Vagina (tissue), 2 donors: ENCODE measurements around the gene PIAS4. TPM values are rescaled to one million over a fixed set of nuclear protein-coding genes. Genes with fewer than 3 reads are reported as not detected.

Experiments used
- DNase-seq, 2 donors: peaks; one replicate each; pipeline ENCODE4 v3.0.0-alpha.2; 2017; ENCODE audit errors: extremely low spot score in 2 of 2
- H3K27ac ChIP-seq: fragments of 200-600 bp; sonication (generic); one replicate; pipeline ENCODE4 v1.5.1; 2019
- H3K27me3 ChIP-seq: fragments of 200-600 bp; sonication (generic); one replicate; pipeline ENCODE4 v1.5.1; 2019
- H3K36me3 ChIP-seq, 2 donors: fragments of 200-600 bp; sonication (generic); one replicate each; pipeline ENCODE4 v1.5.1; 2017 to 2019
- H3K4me1 ChIP-seq: fragments of 200-600 bp; sonication (generic); one replicate; pipeline ENCODE4 v1.5.1; 2019
- H3K4me3 ChIP-seq, 2 donors: fragments of 200-600 bp; sonication (generic); 1 replicate in 1 of 2; 2 replicates in 1 of 2; pipeline ENCODE4 v1.5.1; 2016 to 2019
- H3K9me3 ChIP-seq: fragments of 200-600 bp; sonication (generic); one replicate; pipeline ENCODE4 v1.5.1; 2019
- POLR2A ChIP-seq, 2 donors: fragments of 450-650 bp; IDR thresholded peaks; one replicate each; pipeline ENCODE4 v1.6.1; 2017; ENCODE audit warnings: antibody characterized with exemption in 2 of 2, mild to moderate bottlenecking in 2 of 2, moderate library complexity in 2 of 2
- POLR2AphosphoS5 ChIP-seq, 2 donors: sonication (generic); formaldehyde crosslinking; IDR thresholded peaks; one replicate each; pipeline ENCODE4 v1.9.0; 2017; ENCODE audit warnings: antibody characterized with exemption in 2 of 2, mild to moderate bottlenecking in 2 of 2, low read depth in 1 of 2; ENCODE audit not compliant: insufficient read depth in 1 of 2
- intact Hi-C: fragments of 100-400 bp; cut with DNase I; formaldehyde crosslinking; loops from one replicate; pipeline ENCODE4 v1.15.1; 2023
- total RNA-seq: library from RNA; depleted of rRNA; stranded (reverse); fragments of >200 nt; gene quantifications from one replicate; pipeline ENCODE4 v1.2.3, GENCODE V29; 2016
- TF ChIP-seq, protein P1 (sequence below), 3 experiments: fragments of 450-650 bp in 2 of 3; fragments of 200-600 bp in 1 of 3; sonication (generic) in 1 of 3; IDR thresholded peaks; one replicate each; pipeline ENCODE4 v1.5.1; 2017 to 2019; ENCODE audit warnings: antibody characterized with exemption in 3 of 3, mild to moderate bottlenecking in 2 of 3, moderate library complexity in 2 of 3

PIAS4 gene
- total RNA-seq, 1 donor from 2014 or later = 14.0 TPM

DNA sequence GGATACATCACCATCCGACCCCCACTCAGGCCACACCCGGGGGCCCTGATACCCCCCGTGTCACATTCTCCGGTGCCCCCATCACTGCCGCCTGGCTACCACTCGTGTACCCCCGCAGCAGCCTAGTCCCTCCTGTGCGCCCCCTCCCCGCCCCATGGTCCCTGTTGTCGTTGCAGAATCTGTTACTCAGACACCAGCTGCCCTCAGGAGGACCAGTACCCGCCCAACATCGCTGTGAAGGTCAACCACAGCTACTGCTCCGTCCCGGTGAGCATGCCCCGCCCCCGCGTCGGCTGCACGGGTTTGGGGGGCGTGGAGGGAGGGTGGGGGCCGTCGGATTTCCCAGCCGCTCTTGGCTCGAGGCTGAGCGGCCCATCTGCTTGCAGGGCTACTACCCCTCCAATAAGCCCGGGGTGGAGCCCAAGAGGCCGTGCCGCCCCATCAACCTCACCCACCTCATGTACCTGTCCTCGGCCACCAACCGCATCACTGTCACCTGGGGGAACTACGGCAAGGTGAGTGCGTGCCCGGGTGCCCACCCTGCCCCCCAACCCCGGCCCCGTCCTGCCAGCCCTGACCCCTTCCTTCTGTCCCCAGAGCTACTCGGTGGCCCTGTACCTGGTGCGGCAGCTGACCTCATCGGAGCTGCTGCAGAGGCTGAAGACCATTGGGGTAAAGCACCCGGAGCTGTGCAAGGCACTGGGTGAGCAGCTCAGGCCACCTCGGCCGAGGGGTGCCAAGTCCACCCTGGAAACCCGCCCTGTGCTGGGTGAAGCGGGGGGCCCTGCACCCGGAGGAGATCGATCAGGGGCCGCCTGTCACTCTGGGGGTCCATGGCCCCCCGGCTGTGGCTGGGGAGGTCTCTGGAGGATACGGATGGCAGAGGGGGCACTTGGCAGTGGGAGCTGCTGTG lies 21.1 kb downstream of the PIAS4 start:
- H3K27me3 ChIP-seq = no peaks in the 10 kb centered on the region
- no peak overlapping the region for H3K27ac ChIP-seq
- intact Hi-C loops = no loop called here
- H3K4me3 ChIP-seq = no peak overlapping the region
- TF ChIP-seq POLR2AphosphoS5 (IDR thresholded peaks at IDR 0.05; ENCODE audit: insufficient read depth in 1 of 2, low read depth in 1 of 2) (no peak), POLR2A (IDR thresholded peaks at IDR 0.05) (no peak)
- TF ChIP-seq, protein P1, sequence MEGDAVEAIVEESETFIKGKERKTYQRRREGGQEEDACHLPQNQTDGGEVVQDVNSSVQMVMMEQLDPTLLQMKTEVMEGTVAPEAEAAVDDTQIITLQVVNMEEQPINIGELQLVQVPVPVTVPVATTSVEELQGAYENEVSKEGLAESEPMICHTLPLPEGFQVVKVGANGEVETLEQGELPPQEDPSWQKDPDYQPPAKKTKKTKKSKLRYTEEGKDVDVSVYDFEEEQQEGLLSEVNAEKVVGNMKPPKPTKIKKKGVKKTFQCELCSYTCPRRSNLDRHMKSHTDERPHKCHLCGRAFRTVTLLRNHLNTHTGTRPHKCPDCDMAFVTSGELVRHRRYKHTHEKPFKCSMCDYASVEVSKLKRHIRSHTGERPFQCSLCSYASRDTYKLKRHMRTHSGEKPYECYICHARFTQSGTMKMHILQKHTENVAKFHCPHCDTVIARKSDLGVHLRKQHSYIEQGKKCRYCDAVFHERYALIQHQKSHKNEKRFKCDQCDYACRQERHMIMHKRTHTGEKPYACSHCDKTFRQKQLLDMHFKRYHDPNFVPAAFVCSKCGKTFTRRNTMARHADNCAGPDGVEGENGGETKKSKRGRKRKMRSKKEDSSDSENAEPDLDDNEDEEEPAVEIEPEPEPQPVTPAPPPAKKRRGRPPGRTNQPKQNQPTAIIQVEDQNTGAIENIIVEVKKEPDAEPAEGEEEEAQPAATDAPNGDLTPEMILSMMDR (IDR thresholded peaks at IDR 0.05) = no peak
- no peak for DNase-seq
- no peaks in the 10 kb centered on the region for H3K9me3 ChIP-seq
- H3K4me1 ChIP-seq = no peaks in the 10 kb centered on the region
- H3K36me3 ChIP-seq = peaks cover 0 to 40% of the 10 kb centered on the region in 2 donors

DNA sequence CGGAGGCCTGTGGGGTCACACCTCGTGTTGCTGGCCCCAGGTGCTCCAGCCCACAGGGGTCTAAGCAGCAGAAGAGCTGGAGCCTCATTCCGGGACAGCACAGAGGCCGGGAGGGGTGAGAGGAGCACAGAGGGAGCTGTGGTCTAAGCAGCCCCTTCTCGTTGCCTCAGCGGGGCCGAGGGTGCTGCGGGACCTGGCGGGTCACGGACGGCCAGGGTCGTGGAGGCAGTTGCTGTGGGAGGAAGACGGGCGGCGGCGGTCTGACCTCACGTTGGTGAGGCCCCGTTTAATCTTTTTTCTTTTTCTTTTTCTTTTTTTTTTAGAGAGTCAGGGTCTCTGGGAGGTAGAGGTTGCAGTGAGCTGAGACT lies 21.7 kb downstream of the PIAS4 start:
- Histone ChIP-seq H3K4me1 (no peaks in the 10 kb centered on the region), H3K27me3 (no peaks in the 10 kb centered on the region), H3K36me3 (peaks cover 0 to 43% of the 10 kb centered on the region in 2 donors), H3K9me3 (no peaks in the 10 kb centered on the region), H3K4me3 (no peak overlapping the region), H3K27ac (no peak overlapping the region)
- TF ChIP-seq, protein P1 (IDR thresholded peaks at IDR 0.05) = no peak
- TF ChIP-seq POLR2AphosphoS5 (IDR thresholded peaks at IDR 0.05; ENCODE audit: insufficient read depth in 1 of 2, low read depth in 1 of 2) (no peak), POLR2A (IDR thresholded peaks at IDR 0.05) (no peak)
- DNase-seq = no peak
- intact Hi-C loops = no loop called here

DNA sequence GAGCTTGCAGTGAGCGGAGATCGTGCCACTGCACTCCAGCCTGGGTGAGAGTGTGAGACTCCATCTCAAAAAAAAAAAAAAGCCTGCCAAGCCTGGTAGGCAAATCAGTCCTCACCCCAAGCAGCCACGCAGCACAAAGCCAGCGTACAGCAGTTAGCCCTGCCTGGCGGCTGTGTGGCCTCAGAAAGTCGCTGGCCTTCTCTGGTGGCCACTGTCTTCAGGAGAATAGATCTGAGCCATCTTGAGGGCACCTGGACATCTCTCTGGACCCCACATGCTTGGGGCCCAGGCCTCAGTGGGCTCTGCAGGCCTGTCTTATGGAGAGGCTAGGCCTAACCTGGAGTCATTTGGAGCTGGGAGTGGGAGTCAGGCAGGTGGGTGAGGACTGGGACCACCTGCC lies 23.0 kb downstream of the PIAS4 start:
- intact Hi-C loops = no loop called here
- TF ChIP-seq, protein P1 (IDR thresholded peaks at IDR 0.05) = no peak
- no peak for TF ChIP-seq POLR2A (IDR thresholded peaks at IDR 0.05)
- TF ChIP-seq POLR2AphosphoS5 (IDR thresholded peaks at IDR 0.05; ENCODE audit: insufficient read depth in 1 of 2, low read depth in 1 of 2) = no peak
- DNase-seq = no peak
- no peaks in the 10 kb centered on the region for H3K9me3 ChIP-seq
- H3K4me1 ChIP-seq = no peaks in the 10 kb centered on the region
- no peak overlapping the region for H3K27ac ChIP-seq
- no peaks in the 10 kb centered on the region for H3K27me3 ChIP-seq
- H3K36me3 ChIP-seq = peaks cover 0 to 41% of the 10 kb centered on the region in 2 donors
- H3K4me3 ChIP-seq = no peak overlapping the region

DNA sequence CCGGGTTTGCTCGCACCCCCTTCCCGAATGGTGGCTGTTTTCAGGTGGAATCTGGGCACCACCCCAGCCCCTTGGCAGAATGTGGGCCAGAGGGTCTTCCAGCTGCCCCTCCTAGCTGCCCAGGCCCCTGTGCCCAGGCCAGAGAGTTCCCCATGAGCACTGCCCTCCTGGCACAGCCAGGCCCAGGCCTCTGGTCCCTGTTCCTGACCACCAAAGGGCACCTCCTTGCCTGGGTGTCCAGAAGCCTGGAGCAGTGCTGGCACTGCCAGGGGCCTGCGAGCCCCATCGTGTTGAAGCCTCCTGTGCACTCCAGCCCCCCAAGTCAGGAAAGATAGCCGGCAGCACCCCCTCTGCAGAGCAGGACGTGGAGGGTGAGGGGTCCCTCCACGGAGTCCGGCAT lies 23.4 kb downstream of the PIAS4 start:
- no peaks in the 10 kb centered on the region for H3K9me3 ChIP-seq
- no peak for TF ChIP-seq POLR2A (IDR thresholded peaks at IDR 0.05)
- TF ChIP-seq POLR2AphosphoS5 (IDR thresholded peaks at IDR 0.05; ENCODE audit: insufficient read depth in 1 of 2, low read depth in 1 of 2) = no peak
- TF ChIP-seq, protein P1 (IDR thresholded peaks at IDR 0.05) = no peak
- intact Hi-C loops = no loop called here
- no peaks in the 10 kb centered on the region for H3K27me3 ChIP-seq
- DNase-seq = no peak
- no peaks in the 10 kb centered on the region for H3K4me1 ChIP-seq
- peaks cover 0 to 41% of the 10 kb centered on the region in 2 donors for H3K36me3 ChIP-seq
- no peak overlapping the region for H3K27ac ChIP-seq
- no peak overlapping the region for H3K4me3 ChIP-seq

DNA sequence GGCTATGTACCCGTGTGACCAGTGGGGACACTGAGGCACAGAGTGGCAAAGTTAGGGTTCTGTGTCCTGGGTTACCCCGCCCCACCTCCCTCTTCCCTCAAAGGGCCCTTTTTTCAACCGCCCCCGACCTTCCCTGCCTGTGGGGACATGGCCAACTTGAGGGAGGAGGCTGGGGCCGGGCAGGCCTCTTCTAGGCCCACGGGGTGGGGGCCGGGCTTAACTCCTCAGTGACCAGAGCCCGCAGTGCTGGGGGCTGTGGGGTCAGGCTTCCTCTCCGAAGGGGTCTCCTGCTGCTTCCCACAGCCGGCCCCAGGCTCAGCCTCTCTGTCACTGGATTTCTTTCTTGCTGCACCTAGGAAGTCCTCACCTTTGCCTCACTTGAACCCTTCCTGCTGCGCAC lies 23.9 kb downstream of the PIAS4 start:
- TF ChIP-seq, protein P1 (IDR thresholded peaks at IDR 0.05) = no peak
- Histone ChIP-seq H3K4me3 (no peak overlapping the region), H3K27me3 (no peaks in the 10 kb centered on the region), H3K9me3 (no peaks in the 10 kb centered on the region), H3K4me1 (no peaks in the 10 kb centered on the region), H3K27ac (no peak overlapping the region), H3K36me3 (peaks cover 0 to 41% of the 10 kb centered on the region in 2 donors)
- DNase-seq = no peak
- intact Hi-C loops = no loop called here
